Measurements from ENCODE around the gene MKLN1.
"Not testable (repeated sequence)": the region's sequence is repeated elsewhere in the genome, so short reads cannot be mapped to it uniquely, and the experiment has no call there.

The MKLN1 gene

GRCh38 chr7:131502810-131503508, 175.3 kb downstream of the MKLN1 start:
- Histone ChIP-seq H3K36me3 (ENCODE audit: control insufficient read depth, insufficient read depth, low read length) (no peaks in the 10 kb centered on the region), H3K4me3 (ENCODE audit: insufficient read depth, low read depth, low read length, poor library complexity, severe bottlenecking) (no peak overlapping the region), H3K27ac (ENCODE audit: insufficient read depth, low read length, poor library complexity, severe bottlenecking) (no peak overlapping the region), H3K9me3 (ENCODE audit: control insufficient read depth, low read length) (no peaks in the 10 kb centered on the region), H3K27me3 (replicated peaks; ENCODE audit: control insufficient read depth, insufficient read depth, low read length, poor library complexity, severe bottlenecking) (no peaks in the 10 kb centered on the region), H3K4me1 (ENCODE audit: control insufficient read depth, insufficient read depth, low read length, poor library complexity, severe bottlenecking) (peaks cover 10% of the 10 kb centered on the region)
- no peak for DNase-seq

DNA sequence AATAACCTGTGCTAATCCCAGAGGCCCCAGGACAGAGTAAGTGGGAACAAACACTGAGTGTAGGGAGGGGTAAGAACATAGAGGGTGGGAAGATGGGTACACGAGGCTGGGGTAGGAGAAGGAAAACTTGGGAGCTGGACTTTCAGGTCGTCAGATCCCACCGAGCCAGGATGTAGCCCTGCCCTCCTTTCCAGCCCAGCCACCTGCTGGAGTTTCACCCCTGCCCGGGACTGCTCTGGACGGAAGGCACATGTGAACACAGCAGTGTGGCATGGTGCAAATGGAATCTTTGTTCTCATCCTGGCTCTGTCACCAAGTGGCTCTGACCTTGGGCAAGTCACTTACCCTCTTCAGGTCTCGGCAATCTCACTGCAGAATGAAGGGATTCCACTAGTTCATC, 176.0 kb downstream of the MKLN1 start:
- no peaks in the 10 kb centered on the region for H3K9me3 ChIP-seq (ENCODE audit: control insufficient read depth, low read length)
- H3K27me3 ChIP-seq (replicated peaks; ENCODE audit: control insufficient read depth, insufficient read depth, low read length, poor library complexity, severe bottlenecking): no peaks in the 10 kb centered on the region
- DNase-seq: no peak
- H3K36me3 ChIP-seq (ENCODE audit: control insufficient read depth, insufficient read depth, low read length): no peaks in the 10 kb centered on the region
- H3K27ac ChIP-seq (ENCODE audit: insufficient read depth, low read length, poor library complexity, severe bottlenecking): no peak overlapping the region
- H3K4me1 ChIP-seq (ENCODE audit: control insufficient read depth, insufficient read depth, low read length, poor library complexity, severe bottlenecking): peaks cover 10% of the 10 kb centered on the region
- no peak overlapping the region for H3K4me3 ChIP-seq (ENCODE audit: insufficient read depth, low read depth, low read length, poor library complexity, severe bottlenecking)

- Histone ChIP-seq H3K4me1 (ENCODE audit: control insufficient read depth, insufficient read depth, low read length, poor library complexity, severe bottlenecking) (peaks cover 10% of the 10 kb centered on the region), H3K4me3 (ENCODE audit: insufficient read depth, low read depth, low read length, poor library complexity, severe bottlenecking) (no peak overlapping the region), H3K9me3 (ENCODE audit: control insufficient read depth, low read length) (no peaks in the 10 kb centered on the region), H3K27ac (ENCODE audit: insufficient read depth, low read length, poor library complexity, severe bottlenecking) (no peak overlapping the region), H3K27me3 (replicated peaks; ENCODE audit: control insufficient read depth, insufficient read depth, low read length, poor library complexity, severe bottlenecking) (no peaks in the 10 kb centered on the region), H3K36me3 (ENCODE audit: control insufficient read depth, insufficient read depth, low read length) (no peaks in the 10 kb centered on the region)
- DNase-seq: no peak
These were observed 176.7 kb downstream of the MKLN1 start for GRCh38 chr7:131504157-131504899.

GRCh38 chr7:131505037-131505620, 177.5 kb downstream of the MKLN1 start:
- not testable (repeated sequence) for DNase-seq; H3K9me3 ChIP-seq (ENCODE audit: control insufficient read depth, low read length)

GRCh38 chr7:131505636-131506557, 178.2 kb downstream of the MKLN1 start:
- no peaks in the 10 kb centered on the region for H3K27me3 ChIP-seq (replicated peaks; ENCODE audit: control insufficient read depth, insufficient read depth, low read length, poor library complexity, severe bottlenecking)
- H3K27ac ChIP-seq (ENCODE audit: insufficient read depth, low read length, poor library complexity, severe bottlenecking): no peak overlapping the region
- H3K4me3 ChIP-seq (ENCODE audit: insufficient read depth, low read depth, low read length, poor library complexity, severe bottlenecking): no peak overlapping the region
- no peak for DNase-seq
- H3K4me1 ChIP-seq (ENCODE audit: control insufficient read depth, insufficient read depth, low read length, poor library complexity, severe bottlenecking): peaks cover 10% of the 10 kb centered on the region
- H3K9me3 ChIP-seq (ENCODE audit: control insufficient read depth, low read length): no peaks in the 10 kb centered on the region
- H3K36me3 ChIP-seq (ENCODE audit: control insufficient read depth, insufficient read depth, low read length): no peaks in the 10 kb centered on the region

More at GRCh38 chr7:131505037-131505620, 177.5 kb downstream of the MKLN1 start:
- H3K36me3 ChIP-seq (ENCODE audit: control insufficient read depth, insufficient read depth, low read length); H3K4me1 ChIP-seq (ENCODE audit: control insufficient read depth, insufficient read depth, low read length, poor library complexity, severe bottlenecking); H3K27ac ChIP-seq (ENCODE audit: insufficient read depth, low read length, poor library complexity, severe bottlenecking); H3K27me3 ChIP-seq (replicated peaks; ENCODE audit: control insufficient read depth, insufficient read depth, low read length, poor library complexity, severe bottlenecking); H3K4me3 ChIP-seq (ENCODE audit: insufficient read depth, low read depth, low read length, poor library complexity, severe bottlenecking): not testable (repeated sequence)

GRCh38 chr7:131506597-131506996, 178.9 kb downstream of the MKLN1 start:
- no peak for DNase-seq
- Histone ChIP-seq H3K4me3 (ENCODE audit: insufficient read depth, low read depth, low read length, poor library complexity, severe bottlenecking) (no peak overlapping the region), H3K36me3 (ENCODE audit: control insufficient read depth, insufficient read depth, low read length) (no peaks in the 10 kb centered on the region), H3K9me3 (ENCODE audit: control insufficient read depth, low read length) (no peaks in the 10 kb centered on the region), H3K27ac (ENCODE audit: insufficient read depth, low read length, poor library complexity, severe bottlenecking) (no peak overlapping the region), H3K4me1 (ENCODE audit: control insufficient read depth, insufficient read depth, low read length, poor library complexity, severe bottlenecking) (peaks cover 6% of the 10 kb centered on the region), H3K27me3 (replicated peaks; ENCODE audit: control insufficient read depth, insufficient read depth, low read length, poor library complexity, severe bottlenecking) (no peaks in the 10 kb centered on the region)

- DNase-seq: peak; percentile 38 to 60 (median 54)
- no peak overlapping the region for H3K27ac ChIP-seq (ENCODE audit: insufficient read depth, low read length, poor library complexity, severe bottlenecking)
- H3K4me3 ChIP-seq (ENCODE audit: insufficient read depth, low read depth, low read length, poor library complexity, severe bottlenecking): no peak overlapping the region
- H3K36me3 ChIP-seq (ENCODE audit: control insufficient read depth, insufficient read depth, low read length): no peaks in the 10 kb centered on the region
- peaks cover 3% of the 10 kb centered on the region for H3K4me1 ChIP-seq (ENCODE audit: control insufficient read depth, insufficient read depth, low read length, poor library complexity, severe bottlenecking)
- no peaks in the 10 kb centered on the region for H3K27me3 ChIP-seq (replicated peaks; ENCODE audit: control insufficient read depth, insufficient read depth, low read length, poor library complexity, severe bottlenecking)
- no peaks in the 10 kb centered on the region for H3K9me3 ChIP-seq (ENCODE audit: control insufficient read depth, low read length)
These were observed 180.1 kb downstream of the MKLN1 start for GRCh38 chr7:131507592-131508331.

DNA sequence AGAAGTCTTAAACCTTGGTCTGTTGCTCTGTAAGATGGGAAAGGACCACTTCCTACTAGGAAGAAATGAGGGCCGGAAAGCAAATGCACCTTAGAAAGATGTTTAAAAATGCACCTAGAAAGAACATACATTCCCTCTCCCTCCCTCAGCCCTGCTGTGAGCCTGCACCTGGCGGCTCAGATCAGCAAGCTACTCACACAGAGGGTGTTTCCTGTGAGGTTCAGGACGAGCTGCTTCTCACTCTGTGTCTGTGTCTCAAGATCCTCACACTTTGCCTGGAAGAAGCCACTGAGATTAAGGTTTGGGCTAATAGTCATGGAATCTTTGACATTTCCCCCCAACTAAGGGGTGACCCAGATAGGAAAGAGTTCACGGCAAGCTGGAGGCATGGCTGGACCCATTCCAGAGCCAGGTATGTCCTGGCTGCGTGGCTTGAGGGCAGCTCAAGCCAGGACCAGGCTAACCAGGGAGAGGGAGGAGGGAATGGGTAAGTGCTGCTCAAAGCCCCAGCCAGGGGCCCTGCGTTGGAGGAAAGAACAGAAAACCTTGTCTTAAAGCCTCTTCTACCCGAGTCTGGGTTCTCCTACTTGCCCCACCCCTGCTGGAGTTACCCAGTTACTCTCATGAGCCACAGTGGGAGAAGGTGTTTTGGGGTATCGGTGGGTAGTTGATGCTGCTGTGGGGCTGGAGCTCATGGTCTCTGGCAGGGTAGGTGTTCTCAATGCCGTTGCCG, 181.2 kb downstream of the MKLN1 start:
- Histone ChIP-seq H3K4me3 (ENCODE audit: insufficient read depth, low read depth, low read length, poor library complexity, severe bottlenecking) (no peak overlapping the region), H3K27me3 (replicated peaks; ENCODE audit: control insufficient read depth, insufficient read depth, low read length, poor library complexity, severe bottlenecking) (no peaks in the 10 kb centered on the region), H3K9me3 (ENCODE audit: control insufficient read depth, low read length) (no peaks in the 10 kb centered on the region), H3K27ac (ENCODE audit: insufficient read depth, low read length, poor library complexity, severe bottlenecking) (no peak overlapping the region), H3K36me3 (ENCODE audit: control insufficient read depth, insufficient read depth, low read length) (no peaks in the 10 kb centered on the region), H3K4me1 (ENCODE audit: control insufficient read depth, insufficient read depth, low read length, poor library complexity, severe bottlenecking) (peaks cover 6% of the 10 kb centered on the region)
- no peak for DNase-seq

DNA sequence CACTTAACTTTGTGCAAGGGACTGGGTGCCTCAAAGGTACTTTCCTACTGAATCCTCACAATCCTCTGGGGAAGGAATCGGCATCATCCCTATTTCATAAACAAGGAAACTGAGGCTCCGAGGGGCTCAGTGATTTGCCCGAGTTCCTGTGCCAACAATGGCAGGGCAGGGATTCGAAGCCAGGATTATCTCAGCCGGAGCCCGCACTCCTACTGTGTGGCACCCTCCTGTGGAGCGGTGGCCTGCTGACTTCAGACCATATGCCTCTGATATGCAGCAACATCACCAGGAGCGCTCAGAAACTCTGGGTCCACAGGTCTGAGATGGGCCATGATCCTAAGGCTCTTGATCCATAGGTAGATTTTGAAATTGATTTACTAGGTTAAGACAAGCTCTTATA, 182.1 kb downstream of the MKLN1 start:
- DNase-seq: no peak
- Histone ChIP-seq H3K27me3 (replicated peaks; ENCODE audit: control insufficient read depth, insufficient read depth, low read length, poor library complexity, severe bottlenecking) (no peaks in the 10 kb centered on the region), H3K27ac (ENCODE audit: insufficient read depth, low read length, poor library complexity, severe bottlenecking) (no peak overlapping the region), H3K4me3 (ENCODE audit: insufficient read depth, low read depth, low read length, poor library complexity, severe bottlenecking) (no peak overlapping the region), H3K9me3 (ENCODE audit: control insufficient read depth, low read length) (no peaks in the 10 kb centered on the region), H3K4me1 (ENCODE audit: control insufficient read depth, insufficient read depth, low read length, poor library complexity, severe bottlenecking) (peaks cover 6% of the 10 kb centered on the region), H3K36me3 (ENCODE audit: control insufficient read depth, insufficient read depth, low read length) (no peaks in the 10 kb centered on the region)
